Thoracic aorta (tissue), 2 donors: ENCODE results near the gene MEIKIN. TPM values are rescaled to one million over a fixed set of nuclear protein-coding genes. Genes with fewer than 3 reads are reported as not detected.

Experiments used
- ATAC-seq: fragments of 150-250 bp; one replicate; pipeline ENCODE4 v1.8.0; 2017; ENCODE audit warnings: low read depth; ENCODE audit not compliant: insufficient number of reproducible peaks, low FRiP score
- DNase-seq: peaks from one replicate; pipeline ENCODE4 v3.0.0-alpha.2; 2020; ENCODE audit warnings: low spot score
- H3K27ac ChIP-seq, 2 donors: fragments of 200-600 bp; sonication (generic); 1 replicate in 1 of 2; 2 replicates in 1 of 2; pipeline ENCODE4 v1.5.1; 2016; ENCODE audit warnings: mild to moderate bottlenecking in 2 of 2, moderate library complexity in 2 of 2
- H3K27me3 ChIP-seq: fragments of 200-600 bp; sonication (generic); replicated peaks from 2 replicates; pipeline ENCODE4 v1.6.0; 2016; ENCODE audit warnings: mild to moderate bottlenecking; ENCODE audit not compliant: insufficient read depth
- H3K36me3 ChIP-seq: fragments of 200-600 bp; sonication (generic); one replicate; pipeline ENCODE4 v1.5.1; 2016
- H3K4me1 ChIP-seq, 2 donors: fragments of 200-600 bp; sonication (generic); 1 replicate in 1 of 2; 2 replicates in 1 of 2; pipeline versions ENCODE4 v1.5.1 to v1.6.0; 2016; ENCODE audit warnings: low read depth in 2 of 2, mild to moderate bottlenecking in 1 of 2; ENCODE audit not compliant: control insufficient read depth in 1 of 2
- H3K4me3 ChIP-seq: fragments of 200-600 bp; sonication (generic); 2 replicates; pipeline ENCODE4 v1.5.1; 2016; ENCODE audit warnings: mild to moderate bottlenecking
- H3K9me3 ChIP-seq: fragments of 200-600 bp; sonication (generic); 2 replicates; pipeline ENCODE4 v1.5.1; 2016
- total RNA-seq, 2 donors: library from RNA; depleted of rRNA; stranded (reverse); fragments of >200 nt; gene quantifications; one replicate each; pipeline versions ENCODE4 v1.1.0 to v1.2.3, GENCODE V29; 2016
- TF ChIP-seq, protein P1 (sequence below): fragments of 200-600 bp; sonication (generic); IDR thresholded peaks from one replicate; pipeline ENCODE4 v1.5.1; 2019; ENCODE audit warnings: antibody characterized with exemption

Gene MEIKIN
- total RNA-seq, 2 donors from 2014 or later: not detected

GRCh38 chr5:131789765-131790164 lies 155.7 kb downstream of the MEIKIN start:
- H3K9me3 ChIP-seq: no peaks in the 10 kb centered on the region
- DNase-seq (no peak), ATAC-seq (no peak)
- no peak overlapping the region for H3K4me3 ChIP-seq
- H3K36me3 ChIP-seq: no peaks in the 10 kb centered on the region
- H3K27ac ChIP-seq: no peak overlapping the region
- H3K4me1 ChIP-seq: peaks cover 35 to 48% of the 10 kb centered on the region in 2 donors
- TF ChIP-seq, protein P1, sequence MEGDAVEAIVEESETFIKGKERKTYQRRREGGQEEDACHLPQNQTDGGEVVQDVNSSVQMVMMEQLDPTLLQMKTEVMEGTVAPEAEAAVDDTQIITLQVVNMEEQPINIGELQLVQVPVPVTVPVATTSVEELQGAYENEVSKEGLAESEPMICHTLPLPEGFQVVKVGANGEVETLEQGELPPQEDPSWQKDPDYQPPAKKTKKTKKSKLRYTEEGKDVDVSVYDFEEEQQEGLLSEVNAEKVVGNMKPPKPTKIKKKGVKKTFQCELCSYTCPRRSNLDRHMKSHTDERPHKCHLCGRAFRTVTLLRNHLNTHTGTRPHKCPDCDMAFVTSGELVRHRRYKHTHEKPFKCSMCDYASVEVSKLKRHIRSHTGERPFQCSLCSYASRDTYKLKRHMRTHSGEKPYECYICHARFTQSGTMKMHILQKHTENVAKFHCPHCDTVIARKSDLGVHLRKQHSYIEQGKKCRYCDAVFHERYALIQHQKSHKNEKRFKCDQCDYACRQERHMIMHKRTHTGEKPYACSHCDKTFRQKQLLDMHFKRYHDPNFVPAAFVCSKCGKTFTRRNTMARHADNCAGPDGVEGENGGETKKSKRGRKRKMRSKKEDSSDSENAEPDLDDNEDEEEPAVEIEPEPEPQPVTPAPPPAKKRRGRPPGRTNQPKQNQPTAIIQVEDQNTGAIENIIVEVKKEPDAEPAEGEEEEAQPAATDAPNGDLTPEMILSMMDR: no peak
- no peaks in the 10 kb centered on the region for H3K27me3 ChIP-seq

DNA sequence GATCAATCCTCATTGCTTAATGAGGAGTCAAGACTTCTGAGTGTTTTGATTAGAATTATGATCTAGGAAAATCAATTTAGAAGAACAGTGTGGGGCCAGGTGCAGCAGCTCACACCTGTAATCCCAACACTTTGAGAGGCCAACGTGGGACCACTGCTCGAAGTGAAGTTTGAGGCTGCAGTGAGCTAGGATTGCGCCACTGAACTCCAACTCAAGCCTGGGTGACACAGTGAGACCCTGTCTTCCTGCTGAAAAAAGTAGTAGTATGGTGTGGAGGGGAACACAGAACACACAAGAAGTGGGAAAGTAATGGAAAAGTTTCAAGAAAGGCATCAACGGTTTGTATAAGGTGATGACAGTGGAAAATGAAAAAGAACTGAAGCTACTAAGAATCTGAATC lies 157.7 kb downstream of the MEIKIN start:
- TF ChIP-seq, protein P1: no peak
- ATAC-seq (no peak), DNase-seq (no peak)
- no peak overlapping the region for H3K4me3 ChIP-seq
- peaks cover 22 to 44% of the 10 kb centered on the region in 2 donors for H3K4me1 ChIP-seq
- H3K27ac ChIP-seq: no peak overlapping the region
- H3K9me3 ChIP-seq: no peaks in the 10 kb centered on the region
- no peaks in the 10 kb centered on the region for H3K36me3 ChIP-seq
- no peaks in the 10 kb centered on the region for H3K27me3 ChIP-seq

- no peak for ATAC-seq
These were observed 158.4 kb downstream of the MEIKIN start for GRCh38 chr5:131786900-131787692.

GRCh38 chr5:131786036-131786435 lies 159.4 kb downstream of the MEIKIN start:
- Histone ChIP-seq H3K9me3 (no peaks in the 10 kb centered on the region), H3K27ac (no peak overlapping the region), H3K27me3 (no peaks in the 10 kb centered on the region), H3K4me1 (peaks cover 14 to 37% of the 10 kb centered on the region in 2 donors), H3K36me3 (no peaks in the 10 kb centered on the region), H3K4me3 (no peak overlapping the region)
- DNase-seq: no peak
- TF ChIP-seq, protein P1: no peak
- ATAC-seq: no peak

More at GRCh38 chr5:131786900-131787692, 158.4 kb downstream of the MEIKIN start:
- no peaks in the 10 kb centered on the region for H3K36me3 ChIP-seq
- H3K4me3 ChIP-seq: no peak overlapping the region
- H3K9me3 ChIP-seq: no peaks in the 10 kb centered on the region
- H3K4me1 ChIP-seq: peaks cover 21 to 38% of the 10 kb centered on the region in 2 donors
- TF ChIP-seq, protein P1: no peak
- no peak overlapping the region for H3K27ac ChIP-seq
- no peak for DNase-seq
- no peaks in the 10 kb centered on the region for H3K27me3 ChIP-seq

GRCh38 chr5:131783874-131784273 lies 161.6 kb downstream of the MEIKIN start:
- DNase-seq: no peak
- ATAC-seq: no peak
- Histone ChIP-seq H3K36me3 (no peaks in the 10 kb centered on the region), H3K9me3 (no peaks in the 10 kb centered on the region), H3K4me3 (no peak overlapping the region), H3K27ac (no peak overlapping the region), H3K4me1 (peaks cover 2 to 23% of the 10 kb centered on the region in 2 donors), H3K27me3 (no peaks in the 10 kb centered on the region)
- TF ChIP-seq, protein P1: no peak
